Mucosa of rectum (tissue), 2 donors: Measurements from ENCODE around the gene SPCS2.

Experiments used
- H3K27ac ChIP-seq, 2 donors: one replicate each; pipeline ENCODE4 v1.7.0; 2013; ENCODE audit warnings: inconsistent platforms in 2 of 2, low read depth in 2 of 2, low read length in 2 of 2
- H3K27me3 ChIP-seq, 2 donors: one replicate each; pipeline ENCODE4 v1.7.0; 2013; ENCODE audit warnings: low read length in 2 of 2; ENCODE audit not compliant: control insufficient read depth in 2 of 2, insufficient read depth in 2 of 2
- H3K36me3 ChIP-seq, 2 donors: one replicate each; pipeline ENCODE4 v1.7.0; 2013; ENCODE audit warnings: low read length in 2 of 2; ENCODE audit not compliant: control insufficient read depth in 2 of 2, insufficient read depth in 2 of 2
- H3K4me1 ChIP-seq, 2 donors: one replicate each; pipeline ENCODE4 v1.7.0; 2013; ENCODE audit warnings: low read length in 2 of 2, mild to moderate bottlenecking in 1 of 2; ENCODE audit not compliant: control insufficient read depth in 2 of 2, insufficient read depth in 2 of 2
- H3K4me3 ChIP-seq, 2 donors: one replicate each; pipeline ENCODE4 v1.7.0; 2013; ENCODE audit warnings: low read length in 2 of 2
- H3K9ac ChIP-seq, 2 donors: one replicate each; pipeline ENCODE4 v1.7.0; 2013; ENCODE audit warnings: low read length in 2 of 2, low read depth in 1 of 2, mild to moderate bottlenecking in 1 of 2
- H3K9me3 ChIP-seq, 2 donors: one replicate each; pipeline ENCODE4 v1.7.0; 2013; ENCODE audit warnings: low read length in 2 of 2; ENCODE audit not compliant: control insufficient read depth in 2 of 2
- donor health status: healthy.
- donor health status: Normal muscosa, but diverticular disease.

Gene SPCS2

DNA sequence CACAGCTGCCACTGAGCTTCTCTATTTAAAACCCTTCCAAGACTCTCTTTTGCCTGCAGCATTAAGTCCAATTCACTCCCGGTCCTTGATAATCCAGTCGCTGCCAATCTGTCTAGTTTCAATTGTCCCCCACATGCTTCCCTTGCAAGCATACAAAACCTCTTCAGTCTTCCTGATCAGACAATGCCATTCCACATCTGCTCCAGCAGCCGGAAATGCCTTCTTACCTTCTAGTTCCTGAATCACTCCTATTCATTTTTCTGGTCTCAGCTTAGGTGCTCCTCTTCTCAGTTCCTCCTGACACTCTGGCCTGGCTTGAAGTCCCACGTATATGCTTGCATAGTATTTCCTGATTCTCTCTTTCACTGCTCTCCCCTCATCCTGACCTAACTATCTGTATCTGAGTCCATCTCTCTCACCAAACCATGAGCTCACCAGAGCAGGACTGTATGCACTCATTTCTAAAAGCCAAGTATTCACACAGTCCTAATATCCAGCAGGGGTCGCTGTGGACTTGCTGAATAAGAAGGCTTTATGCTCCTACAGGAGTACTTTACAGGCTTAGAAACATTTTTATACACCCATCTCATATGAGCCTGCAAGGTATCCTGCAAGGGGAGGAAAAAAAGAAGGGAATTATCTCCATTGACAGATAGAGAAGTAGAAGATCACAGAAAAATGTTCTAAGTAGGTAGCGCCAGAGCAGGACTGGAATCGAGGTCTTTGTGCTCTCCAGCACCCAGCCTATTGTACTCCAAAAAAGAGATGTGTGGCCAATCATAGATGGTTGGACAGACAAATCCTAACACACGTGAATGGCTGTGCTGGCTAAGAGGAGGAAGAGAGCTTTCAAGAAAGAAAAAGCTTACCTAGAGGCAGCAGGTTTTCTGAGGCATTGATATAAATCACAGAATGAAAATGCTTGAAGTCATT lies 19.4 kb upstream of the SPCS2 start:
- Histone ChIP-seq H3K9me3 (no peaks in the 10 kb centered on the region), H3K36me3 (peaks cover 7 to 26% of the 10 kb centered on the region in 2 donors), H3K4me1 (no peaks in the 10 kb centered on the region), H3K27ac (no peak overlapping the region), H3K9ac (no peak overlapping the region), H3K27me3 (no peaks in the 10 kb centered on the region), H3K4me3 (no peak overlapping the region)

DNA sequence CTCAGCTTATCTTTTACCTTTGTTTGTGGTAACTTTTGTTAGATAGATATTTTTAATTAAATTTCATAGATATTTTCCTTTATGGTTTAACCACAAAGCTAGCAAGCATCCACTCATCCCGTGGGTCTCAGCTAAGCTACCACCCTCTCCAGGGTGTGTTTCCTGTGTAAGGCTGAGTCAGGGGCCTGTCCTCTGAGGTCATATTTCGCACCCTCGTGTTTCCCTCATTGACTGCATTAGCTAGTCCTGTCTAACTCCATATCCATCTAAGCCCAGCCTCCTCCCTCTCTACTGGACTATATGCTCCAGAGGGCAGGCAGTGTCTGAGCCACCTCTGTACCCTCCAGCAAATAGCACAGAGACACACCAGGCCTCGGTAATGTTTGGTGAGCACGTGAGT lies 16.9 kb upstream of the SPCS2 start:
- peaks cover 23 to 45% of the 10 kb centered on the region in 2 donors for H3K36me3 ChIP-seq
- H3K27ac ChIP-seq: no peak overlapping the region
- no peaks in the 10 kb centered on the region for H3K27me3 ChIP-seq
- H3K4me3 ChIP-seq: no peak overlapping the region
- no peaks in the 10 kb centered on the region for H3K9me3 ChIP-seq
- no peaks in the 10 kb centered on the region for H3K4me1 ChIP-seq
- H3K9ac ChIP-seq: no peak overlapping the region

DNA sequence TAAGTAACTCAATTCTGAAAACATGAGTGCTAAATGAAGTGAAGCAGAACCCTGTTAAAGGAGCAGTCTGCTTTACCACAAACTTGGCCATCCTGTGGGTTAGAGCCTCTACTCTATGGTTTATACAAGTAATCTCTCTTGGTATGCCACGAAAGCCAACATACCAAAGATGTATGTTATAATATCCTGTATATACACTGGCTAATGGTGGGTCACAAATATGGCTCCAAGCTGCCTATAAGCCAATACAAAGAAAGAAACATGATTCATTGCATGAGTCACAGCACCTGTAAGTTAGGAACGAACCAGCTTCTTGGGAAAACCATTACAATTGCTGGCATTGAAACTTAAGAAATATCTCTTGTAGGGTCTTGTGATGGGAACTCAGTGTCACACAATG lies 16.3 kb upstream of the SPCS2 start:
- no peaks in the 10 kb centered on the region for H3K9me3 ChIP-seq
- H3K4me1 ChIP-seq: no peaks in the 10 kb centered on the region
- peaks cover 23 to 46% of the 10 kb centered on the region in 2 donors for H3K36me3 ChIP-seq
- no peak overlapping the region for H3K9ac ChIP-seq
- H3K27ac ChIP-seq: no peak overlapping the region
- H3K4me3 ChIP-seq: no peak overlapping the region
- no peaks in the 10 kb centered on the region for H3K27me3 ChIP-seq

- Histone ChIP-seq H3K9ac (no peak overlapping the region), H3K36me3 (peaks cover 23 to 44% of the 10 kb centered on the region in 2 donors), H3K4me3 (no peak overlapping the region), H3K27ac (no peak overlapping the region), H3K27me3 (no peaks in the 10 kb centered on the region), H3K9me3 (no peaks in the 10 kb centered on the region), H3K4me1 (no peaks in the 10 kb centered on the region)
These were observed 15.3 kb upstream of the SPCS2 start for GRCh38 chr11:74933765-74934164.

DNA sequence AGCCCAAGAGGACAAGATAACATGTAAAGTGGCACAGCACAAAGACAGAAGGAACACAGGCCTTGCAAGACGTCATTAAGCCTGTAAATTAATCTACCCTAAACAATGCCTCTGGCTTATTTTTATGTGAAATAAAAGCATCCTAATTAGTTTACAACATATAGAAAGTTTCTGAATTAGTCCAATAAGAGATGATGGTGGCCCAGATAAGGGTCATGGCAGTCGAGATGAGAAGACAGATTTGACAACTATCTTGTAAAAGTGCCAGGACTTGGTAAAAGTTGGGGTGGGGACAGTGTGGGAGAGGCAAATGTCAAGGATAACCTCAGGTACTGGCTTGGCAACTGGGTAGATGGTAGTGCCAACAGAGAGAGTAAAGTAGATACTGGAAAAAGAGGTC lies 13.8 kb upstream of the SPCS2 start:
- no peaks in the 10 kb centered on the region for H3K4me1 ChIP-seq
- no peaks in the 10 kb centered on the region for H3K27me3 ChIP-seq
- no peak overlapping the region for H3K4me3 ChIP-seq
- H3K27ac ChIP-seq: no peak overlapping the region
- peaks cover 23 to 46% of the 10 kb centered on the region in 2 donors for H3K36me3 ChIP-seq
- H3K9ac ChIP-seq: no peak overlapping the region
- H3K9me3 ChIP-seq: no peaks in the 10 kb centered on the region

GRCh38 chr11:74936087-74936486 lies 13.0 kb upstream of the SPCS2 start:
- Histone ChIP-seq H3K9ac (no peak overlapping the region), H3K4me3 (no peak overlapping the region), H3K27me3 (no peaks in the 10 kb centered on the region), H3K36me3 (peaks cover 23 to 53% of the 10 kb centered on the region in 2 donors), H3K9me3 (no peaks in the 10 kb centered on the region), H3K27ac (no peak overlapping the region), H3K4me1 (no peaks in the 10 kb centered on the region)

DNA sequence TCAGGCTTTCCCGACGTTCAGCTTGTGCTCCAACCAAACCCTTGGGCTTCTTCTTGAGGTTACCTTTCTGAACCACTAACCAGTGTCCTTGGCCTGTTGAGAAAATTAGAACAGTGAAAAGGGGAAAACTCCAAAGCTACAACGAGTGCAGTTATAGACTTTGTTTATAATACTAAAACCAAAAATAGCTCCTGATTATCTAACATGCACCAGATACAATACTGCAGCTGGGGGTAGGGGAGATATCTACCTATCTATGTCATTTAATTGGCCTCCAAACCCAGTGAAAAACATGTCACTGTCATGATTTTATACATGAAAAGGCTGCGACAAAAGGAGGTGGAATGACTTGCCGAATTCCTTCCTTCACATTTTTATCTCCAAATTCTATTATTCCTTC lies 12.1 kb upstream of the SPCS2 start:
- H3K27me3 ChIP-seq: no peaks in the 10 kb centered on the region
- no peaks in the 10 kb centered on the region for H3K4me1 ChIP-seq
- no peaks in the 10 kb centered on the region for H3K9me3 ChIP-seq
- no peak overlapping the region for H3K27ac ChIP-seq
- no peak overlapping the region for H3K9ac ChIP-seq
- no peak overlapping the region for H3K4me3 ChIP-seq
- peaks cover 23 to 53% of the 10 kb centered on the region in 2 donors for H3K36me3 ChIP-seq

GRCh38 chr11:74937696-74938475 lies 11.2 kb upstream of the SPCS2 start:
- Histone ChIP-seq H3K4me1 (no peaks in the 10 kb centered on the region), H3K27ac (no peak overlapping the region), H3K36me3 (peaks cover 23 to 50% of the 10 kb centered on the region in 2 donors), H3K9me3 (no peaks in the 10 kb centered on the region), H3K4me3 (no peak overlapping the region), H3K27me3 (no peaks in the 10 kb centered on the region), H3K9ac (no peak overlapping the region)

DNA sequence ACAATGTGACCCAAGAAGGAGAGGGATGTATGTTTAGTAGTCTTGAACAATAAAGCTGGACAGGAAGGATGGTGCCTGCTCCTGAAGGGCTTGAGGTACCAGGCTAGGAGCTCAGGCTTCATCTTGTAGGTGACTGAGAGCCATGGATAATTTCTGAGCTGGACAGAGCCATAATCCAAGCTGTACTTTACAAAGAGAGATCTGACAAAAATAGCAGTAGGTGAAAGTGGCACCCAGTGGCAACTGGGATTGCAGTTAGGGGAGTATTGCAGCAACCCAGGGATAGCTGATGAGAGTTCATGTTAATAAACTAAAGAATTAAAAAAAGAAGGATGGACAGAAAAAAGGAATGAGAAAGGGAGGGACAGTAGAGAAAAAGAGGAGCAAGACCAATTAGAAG lies 7.6 kb upstream of the SPCS2 start:
- Histone ChIP-seq H3K9me3 (no peaks in the 10 kb centered on the region), H3K4me3 (no peak overlapping the region), H3K27ac (no peak overlapping the region), H3K36me3 (peaks cover 13 to 22% of the 10 kb centered on the region in 2 donors), H3K4me1 (no peaks in the 10 kb centered on the region), H3K27me3 (no peaks in the 10 kb centered on the region), H3K9ac (no peak overlapping the region)

DNA sequence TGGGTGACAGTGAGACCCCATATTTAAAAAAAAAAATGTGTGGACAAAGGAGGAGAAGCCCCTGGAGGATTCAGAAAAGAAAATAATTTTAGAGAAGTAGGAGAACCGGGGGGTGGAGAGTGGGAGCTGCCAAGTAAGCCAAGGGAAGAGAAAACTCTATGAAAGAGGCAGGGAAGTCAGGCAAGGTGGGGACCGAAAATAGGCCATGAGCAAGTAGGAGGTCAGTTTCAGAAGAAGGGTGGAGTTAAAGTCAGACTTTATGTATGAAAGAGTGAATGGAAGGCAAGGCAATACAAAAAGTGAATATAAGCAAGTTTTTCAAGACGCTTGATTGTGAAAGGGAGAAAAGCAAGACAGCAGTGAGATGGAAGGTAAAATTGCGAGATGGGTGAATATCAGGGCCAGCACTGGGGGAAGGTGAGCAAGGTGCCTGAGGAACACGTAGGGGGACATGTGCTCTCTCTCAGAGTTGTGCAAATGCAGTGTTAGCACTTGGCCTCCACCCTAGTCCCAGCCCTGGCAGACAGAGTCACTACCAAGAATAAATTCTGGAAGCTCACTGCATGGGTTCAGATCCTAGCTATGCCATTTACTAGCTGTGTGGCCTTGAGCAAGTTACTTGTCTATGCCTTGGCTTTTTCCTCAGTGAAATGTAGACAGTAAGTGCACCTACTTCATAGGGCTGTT lies 6.8 kb upstream of the SPCS2 start:
- H3K4me1 ChIP-seq: no peaks in the 10 kb centered on the region
- no peaks in the 10 kb centered on the region for H3K9me3 ChIP-seq
- H3K27me3 ChIP-seq: no peaks in the 10 kb centered on the region
- peaks cover 11 to 16% of the 10 kb centered on the region in 2 donors for H3K36me3 ChIP-seq
- H3K4me3 ChIP-seq: no peak overlapping the region
- no peak overlapping the region for H3K9ac ChIP-seq
- no peak overlapping the region for H3K27ac ChIP-seq
